Right atrium auricular region (tissue), 2 donors: Measurements from ENCODE around the gene LRP6. TPM values are rescaled to one million over a fixed set of nuclear protein-coding genes. Genes with fewer than 3 reads are reported as not detected.
"Not testable (repeated sequence)": the region's sequence is repeated elsewhere in the genome, so short reads cannot be mapped to it uniquely, and the experiment has no call there.

ENCODE experiments used
- DNase-seq: peaks from one replicate; pipeline ENCODE4 v3.0.0-alpha.2; 2019; ENCODE audit warnings: low spot score
- H3K27ac ChIP-seq, 2 donors: fragments of 200-600 bp; sonication (generic); 1 replicate in 1 of 2; 2 replicates in 1 of 2; pipeline ENCODE4 v1.5.1; 2016 to 2019
- H3K27me3 ChIP-seq, 2 donors: fragments of 200-600 bp; sonication (generic); one replicate each; pipeline versions ENCODE4 v1.5.1 to v1.6.0; 2017 to 2019
- H3K36me3 ChIP-seq: fragments of 200-600 bp; sonication (generic); one replicate; pipeline ENCODE4 v1.5.1; 2016
- H3K4me1 ChIP-seq, 2 donors: fragments of 200-600 bp; sonication (generic); one replicate each; pipeline versions ENCODE4 v1.5.1 to v1.6.0; 2017 to 2019
- H3K4me3 ChIP-seq, 2 donors: fragments of 200-600 bp; sonication (generic); 1 replicate in 1 of 2; 2 replicates in 1 of 2; pipeline ENCODE4 v1.5.1; 2017 to 2019; ENCODE audit warnings: mild to moderate bottlenecking in 1 of 2, moderate library complexity in 1 of 2
- H3K9me3 ChIP-seq, 2 donors: fragments of 200-600 bp; sonication (generic); one replicate each; pipeline ENCODE4 v1.5.1; 2019
- total RNA-seq, 2 donors: library from RNA; depleted of rRNA; stranded (reverse); fragments of >200 nt; gene quantifications; one replicate each; pipeline ENCODE4 v1.1.0, GENCODE V29; 2016
- TF ChIP-seq, protein P1 (sequence below), 2 donors: fragments of 200-600 bp; sonication (generic); IDR thresholded peaks; one replicate each; pipeline ENCODE4 v1.5.1; 2019; ENCODE audit warnings: antibody characterized with exemption in 2 of 2

Gene LRP6
- 10 to 100 TPM; 16.5 to 21.3 TPM for total RNA-seq

- H3K4me3 ChIP-seq, result peak within 1 kb of the TSS; percentile 79 to 87
Observed at GRCh38 chr12:12266873-12267741, at the start of gene LRP6. LRP6 (minus strand) TSS chr12:12267044; CDS start chr12:12266735, 309 bp downstream.

DNA sequence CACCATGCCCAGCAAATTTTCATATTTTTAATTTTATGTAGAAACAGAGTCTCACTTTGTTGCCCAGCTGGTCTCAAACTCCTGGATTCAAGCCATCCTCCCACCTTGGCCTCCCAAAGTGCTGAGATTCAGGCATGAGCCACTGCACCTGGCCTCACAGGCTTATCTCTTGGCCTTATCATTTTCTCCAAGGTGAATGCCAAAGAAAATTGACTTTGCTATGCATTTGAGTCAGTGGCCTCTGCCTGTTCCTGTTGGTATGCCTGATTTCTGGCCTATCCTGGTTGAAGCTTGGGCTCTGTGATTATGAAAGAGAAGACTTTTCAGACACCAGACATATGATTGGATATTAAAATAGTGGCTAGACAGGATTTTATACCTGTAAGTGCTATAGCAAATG, 49.0 kb upstream of the LRP6 start:
- Histone ChIP-seq H3K9me3 (no peaks in the 10 kb centered on the region), H3K4me3 (no peak overlapping the region), H3K36me3 (no peaks in the 10 kb centered on the region), H3K4me1 (no peaks in the 10 kb centered on the region), H3K27me3 (no peaks in the 10 kb centered on the region), H3K27ac (no peak overlapping the region)
- TF ChIP-seq, protein P1, sequence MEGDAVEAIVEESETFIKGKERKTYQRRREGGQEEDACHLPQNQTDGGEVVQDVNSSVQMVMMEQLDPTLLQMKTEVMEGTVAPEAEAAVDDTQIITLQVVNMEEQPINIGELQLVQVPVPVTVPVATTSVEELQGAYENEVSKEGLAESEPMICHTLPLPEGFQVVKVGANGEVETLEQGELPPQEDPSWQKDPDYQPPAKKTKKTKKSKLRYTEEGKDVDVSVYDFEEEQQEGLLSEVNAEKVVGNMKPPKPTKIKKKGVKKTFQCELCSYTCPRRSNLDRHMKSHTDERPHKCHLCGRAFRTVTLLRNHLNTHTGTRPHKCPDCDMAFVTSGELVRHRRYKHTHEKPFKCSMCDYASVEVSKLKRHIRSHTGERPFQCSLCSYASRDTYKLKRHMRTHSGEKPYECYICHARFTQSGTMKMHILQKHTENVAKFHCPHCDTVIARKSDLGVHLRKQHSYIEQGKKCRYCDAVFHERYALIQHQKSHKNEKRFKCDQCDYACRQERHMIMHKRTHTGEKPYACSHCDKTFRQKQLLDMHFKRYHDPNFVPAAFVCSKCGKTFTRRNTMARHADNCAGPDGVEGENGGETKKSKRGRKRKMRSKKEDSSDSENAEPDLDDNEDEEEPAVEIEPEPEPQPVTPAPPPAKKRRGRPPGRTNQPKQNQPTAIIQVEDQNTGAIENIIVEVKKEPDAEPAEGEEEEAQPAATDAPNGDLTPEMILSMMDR (IDR thresholded peaks at IDR 0.05), result no peak
- DNase-seq, result no peak

More at GRCh38 chr12:12266873-12267741, at the start of gene LRP6:
- TF ChIP-seq, protein P1 (IDR thresholded peaks at IDR 0.05), result peak in 1 of 2 donors; percentile 40
- Histone ChIP-seq H3K9me3 (no peaks in the 10 kb centered on the region), H3K27ac (peak within 1 kb of the TSS; percentile 96 to 99), H3K36me3 (no peaks in the 10 kb centered on the region), H3K4me1 (peaks cover 0 to 31% of the 10 kb centered on the region in 2 donors), H3K27me3 (no peaks in the 10 kb centered on the region)
- DNase-seq, result peak; percentile 81

DNA sequence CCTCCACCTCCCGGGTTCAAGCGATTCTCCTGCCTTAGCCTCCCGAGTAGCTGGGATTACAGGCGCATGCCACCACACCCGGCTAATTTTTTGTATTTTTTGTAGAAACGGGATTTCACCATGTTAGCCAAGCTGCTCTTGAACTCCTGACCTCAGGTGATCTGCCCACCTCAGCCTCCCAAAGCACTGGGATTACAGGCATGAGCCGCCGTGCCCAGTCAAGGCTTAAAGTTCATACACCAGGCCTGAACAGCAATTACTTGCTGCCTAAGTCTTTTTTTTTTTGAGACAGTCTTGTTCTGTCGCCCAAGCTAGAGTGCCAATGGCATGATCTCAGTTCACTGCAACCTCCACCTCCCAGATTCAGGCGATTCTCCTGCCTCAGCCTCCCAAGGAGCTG, 43.9 kb upstream of the LRP6 start:
- H3K4me3 ChIP-seq, H3K4me1 ChIP-seq, H3K27me3 ChIP-seq, DNase-seq, H3K27ac ChIP-seq, H3K9me3 ChIP-seq, H3K36me3 ChIP-seq: not testable (repeated sequence)

DNA sequence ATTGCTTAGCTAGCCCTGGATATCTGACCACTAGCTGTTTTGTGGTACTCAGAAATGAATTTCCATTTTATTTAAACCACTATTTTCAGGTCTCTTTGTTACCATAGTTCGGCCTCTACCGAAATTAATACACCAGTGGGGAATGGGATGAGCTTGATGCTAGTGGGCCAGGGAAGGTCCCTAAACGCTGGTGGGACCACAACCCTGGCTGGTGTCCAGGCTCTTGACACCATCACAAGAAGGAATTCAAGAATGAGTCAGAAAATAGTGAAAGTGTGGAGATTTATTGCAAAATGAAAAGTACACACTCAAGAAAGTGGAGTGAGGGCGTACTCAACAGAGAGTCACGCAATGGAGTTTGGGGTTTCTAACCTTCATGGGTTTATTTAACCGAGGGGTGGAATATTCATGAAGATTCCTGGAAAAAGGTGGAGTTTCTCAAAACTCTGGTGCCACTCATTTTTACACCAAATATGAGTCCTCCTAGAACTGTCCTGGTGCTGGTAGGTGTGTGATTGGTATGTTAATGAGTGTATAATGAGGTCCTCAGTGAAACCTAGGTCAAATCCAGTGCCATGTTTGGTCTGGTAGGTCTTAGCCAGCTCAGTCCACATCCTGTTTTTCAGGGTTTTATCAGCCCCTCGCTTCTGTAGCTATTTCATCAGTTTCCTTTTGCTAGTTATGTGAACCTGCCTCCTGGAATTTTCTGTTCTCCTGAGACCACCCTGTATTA, 38.9 kb upstream of the LRP6 start:
- TF ChIP-seq, protein P1 (IDR thresholded peaks at IDR 0.05), result no peak
- Histone ChIP-seq H3K36me3 (no peaks in the 10 kb centered on the region), H3K9me3 (peaks cover 0 to 6% of the 10 kb centered on the region in 2 donors)

DNA sequence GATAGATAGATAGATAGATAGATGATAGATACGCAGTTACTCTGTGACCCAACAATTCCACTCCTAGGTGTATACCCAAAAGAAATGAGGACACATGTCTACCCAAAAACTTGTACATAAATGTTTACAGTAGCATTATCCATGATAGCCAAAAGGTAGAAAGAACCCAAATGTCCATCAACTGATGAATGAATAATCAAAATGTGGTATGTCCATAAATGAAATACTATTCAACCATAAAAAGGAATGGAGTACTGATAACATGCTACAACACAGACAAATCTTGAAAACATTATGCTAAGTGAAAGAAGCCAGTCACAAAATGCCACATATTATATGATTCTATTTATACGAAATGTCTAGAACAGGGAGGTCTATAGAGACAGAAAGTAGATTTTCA, 36.1 kb upstream of the LRP6 start:
- H3K36me3 ChIP-seq, result no peaks in the 10 kb centered on the region
- no peaks in the 10 kb centered on the region for H3K4me1 ChIP-seq
- no peak overlapping the region for H3K4me3 ChIP-seq
- TF ChIP-seq, protein P1 (IDR thresholded peaks at IDR 0.05), result no peak
- DNase-seq, result no peak
- H3K9me3 ChIP-seq, result peaks cover 0 to 6% of the 10 kb centered on the region in 2 donors
- no peaks in the 10 kb centered on the region for H3K27me3 ChIP-seq
- no peak overlapping the region for H3K27ac ChIP-seq

More for the DNA sequence above, 38.9 kb upstream of the LRP6 start:
- Histone ChIP-seq H3K4me3 (no peak overlapping the region), H3K4me1 (no peaks in the 10 kb centered on the region), H3K27ac (no peak overlapping the region), H3K27me3 (no peaks in the 10 kb centered on the region)
- no peak for DNase-seq

DNA sequence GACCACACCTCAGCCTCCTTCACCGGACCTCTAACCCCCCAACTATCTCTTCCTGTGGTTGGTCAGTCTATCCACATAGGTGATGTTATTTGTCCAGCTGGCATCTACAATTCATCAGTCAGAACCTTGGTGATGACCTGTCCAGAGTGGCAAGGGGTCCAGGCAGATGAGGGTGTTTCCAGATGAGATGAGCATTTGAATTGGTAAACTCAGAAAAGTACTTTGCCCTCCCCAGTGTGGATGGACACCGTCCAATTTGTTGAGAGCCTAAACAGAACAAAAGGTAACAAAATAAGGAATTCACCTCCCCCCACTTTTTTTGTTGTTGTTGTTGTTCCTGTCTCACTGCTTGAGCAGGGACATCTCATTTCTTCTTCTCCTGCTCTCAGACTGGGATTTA, 34.3 kb upstream of the LRP6 start:
- H3K4me3 ChIP-seq, result no peak overlapping the region
- DNase-seq, result no peak
- no peak overlapping the region for H3K27ac ChIP-seq
- H3K4me1 ChIP-seq, result no peaks in the 10 kb centered on the region
- peaks cover 0 to 6% of the 10 kb centered on the region in 2 donors for H3K9me3 ChIP-seq
- no peaks in the 10 kb centered on the region for H3K36me3 ChIP-seq
- no peaks in the 10 kb centered on the region for H3K27me3 ChIP-seq
- TF ChIP-seq, protein P1 (IDR thresholded peaks at IDR 0.05), result no peak
